Mesodermal cell (in vitro differentiated cells): Measurements from ENCODE around the gene HSF2.
"Not testable (repeated sequence)": the region's sequence is repeated elsewhere in the genome, so short reads cannot be mapped to it uniquely, and the experiment has no call there.

Source experiments
- H3K27ac ChIP-seq: 2 replicates; pipeline ENCODE4 v1.7.0; 2013; ENCODE audit warnings: mild to moderate bottlenecking, low read depth, low read length, moderate library complexity; ENCODE audit not compliant: severe bottlenecking
- H3K36me3 ChIP-seq: 2 replicates; pipeline ENCODE4 v1.7.1; 2013; ENCODE audit warnings: mild to moderate bottlenecking, low read length, moderate library complexity; ENCODE audit not compliant: control insufficient read depth, insufficient read depth
- H3K4me1 ChIP-seq: one replicate; pipeline ENCODE4 v1.7.1; 2013; ENCODE audit warnings: mild to moderate bottlenecking, low read length; ENCODE audit not compliant: insufficient read depth, control insufficient read depth, poor library complexity, severe bottlenecking
- H3K4me3 ChIP-seq: 2 replicates; pipeline ENCODE4 v1.7.0; 2013; ENCODE audit warnings: low read length, control low read depth, mild to moderate bottlenecking; ENCODE audit not compliant: insufficient read depth, poor library complexity, severe bottlenecking; ENCODE audit errors: extremely low read depth
- H3K9me3 ChIP-seq: 2 replicates; pipeline ENCODE4 v1.7.1; 2013; ENCODE audit warnings: mild to moderate bottlenecking, low read length, moderate library complexity; ENCODE audit not compliant: control insufficient read depth
- WGBS, 2 experiments: methylation state at CpG; one replicate each; pipeline ENCODE4 v1.1.5; 2013; ENCODE audit warnings: missing lambda C conversion rate in 2 of 2; ENCODE audit not compliant: insufficient coverage in 2 of 2; 5-methylcytosine and 5-hydroxymethylcytosine counted together

Gene HSF2

DNA sequence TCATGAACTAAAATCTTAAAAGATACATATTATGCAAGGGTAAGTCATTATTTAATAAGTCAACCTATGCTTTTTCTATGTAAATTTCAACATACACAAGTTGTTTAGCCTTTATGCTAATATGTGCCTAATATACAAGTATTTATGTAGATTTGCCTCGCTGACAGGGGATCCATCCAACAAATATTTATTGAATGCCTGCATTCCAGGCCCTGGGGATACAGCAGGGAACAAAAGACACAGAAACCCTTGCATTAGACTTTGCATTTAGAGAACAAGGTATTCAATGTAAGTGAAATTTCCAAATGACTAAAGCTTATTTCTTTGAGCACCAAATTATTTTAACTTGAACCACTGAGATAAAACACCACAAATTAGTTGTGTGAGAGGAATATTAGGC lies 53.1 kb downstream of the HSF2 start:
- Histone ChIP-seq H3K4me1 (no peaks in the 10 kb centered on the region), H3K36me3 (peaks cover 77% of the 10 kb centered on the region), H3K4me3 (no peak overlapping the region), H3K9me3 (no peaks in the 10 kb centered on the region), H3K27ac (no peak overlapping the region)
- no CpG with 5 or more reads among the region's 1 CpG for WGBS, 2 experiments

DNA sequence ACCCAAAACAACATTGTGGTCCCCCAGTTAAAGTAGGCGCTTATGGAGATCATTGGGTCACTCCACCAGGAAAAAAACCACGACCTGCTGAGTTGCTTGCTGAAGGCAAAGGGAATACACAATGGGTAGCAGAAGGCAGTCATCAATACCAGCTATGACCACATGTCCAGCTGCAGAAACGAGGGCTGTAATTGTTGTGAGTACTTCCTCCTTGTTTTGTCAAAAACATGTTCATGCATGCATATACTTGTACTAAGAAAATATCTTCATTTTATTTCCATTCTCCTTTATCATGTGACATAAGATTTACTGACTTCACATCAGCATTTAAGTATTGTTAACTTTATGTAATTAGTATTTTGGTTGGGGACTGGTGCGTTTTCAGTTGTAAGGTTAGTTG lies 55.2 kb downstream of the HSF2 start:
- H3K4me3 ChIP-seq, result no peak overlapping the region
- H3K36me3 ChIP-seq, result peaks cover 70% of the 10 kb centered on the region
- no peak overlapping the region for H3K27ac ChIP-seq
- H3K4me1 ChIP-seq, result no peaks in the 10 kb centered on the region
- 90 to 100% methylated on average over 2 to 3 of the region's 4 CpGs for WGBS, 2 experiments
- no peaks in the 10 kb centered on the region for H3K9me3 ChIP-seq

DNA sequence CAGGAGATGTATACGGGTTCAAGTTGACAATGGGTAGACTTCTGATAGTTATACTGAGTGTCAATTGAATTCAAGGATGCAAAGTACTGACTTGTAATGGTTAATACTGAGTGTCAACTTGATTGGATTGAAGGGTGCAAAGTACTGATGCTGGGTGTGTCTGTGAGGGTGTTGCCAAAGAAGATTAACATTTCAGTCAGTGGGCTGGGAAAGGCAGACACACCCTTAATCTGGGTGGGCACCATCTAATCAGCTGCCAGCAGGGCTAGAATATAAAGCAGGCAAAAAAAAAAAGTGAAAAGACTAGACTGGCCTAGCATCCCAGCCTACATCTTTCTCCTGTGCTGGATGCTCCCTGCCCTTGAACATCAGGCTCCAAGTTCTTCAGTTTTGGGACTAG lies 55.7 kb downstream of the HSF2 start:
- WGBS, 2 experiments, result 90 to 91% methylated on average over 1 of the region's 1 CpG
- H3K27ac ChIP-seq, H3K4me3 ChIP-seq, H3K9me3 ChIP-seq, H3K4me1 ChIP-seq: not testable (repeated sequence)
- H3K36me3 ChIP-seq, result peaks cover 66% of the 10 kb centered on the region

DNA sequence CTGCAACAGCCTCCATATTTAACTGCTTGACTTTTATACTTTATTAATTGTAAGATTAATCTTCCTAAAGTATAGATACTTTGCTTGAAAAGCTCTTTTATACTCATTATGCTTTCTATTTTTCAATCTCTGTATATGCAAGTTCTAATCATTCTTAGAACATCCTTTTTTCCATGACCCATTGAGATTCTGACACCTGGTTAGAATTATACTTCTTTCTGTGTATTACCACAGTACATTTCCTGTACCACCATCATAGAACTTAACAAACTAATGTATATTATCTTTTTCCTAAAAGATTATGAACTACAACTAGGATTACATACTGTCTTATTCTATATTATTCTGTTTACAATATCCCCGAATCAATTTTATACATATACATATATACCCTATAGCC lies 58.6 kb downstream of the HSF2 start:
- Histone ChIP-seq H3K36me3 (peaks cover 44% of the 10 kb centered on the region), H3K4me1 (no peaks in the 10 kb centered on the region), H3K9me3 (no peaks in the 10 kb centered on the region), H3K27ac (no peak overlapping the region), H3K4me3 (no peak overlapping the region)
- WGBS, 2 experiments, result 83% methylated on average over 1 of the region's 1 CpG; no CpG with 5 or more reads in 1 of the 2 experiments

- H3K4me3 ChIP-seq, result no peak overlapping the region
- peaks cover 37% of the 10 kb centered on the region for H3K36me3 ChIP-seq
- no CpG with 5 or more reads among the region's 2 CpGs for WGBS, 2 experiments
These were observed 59.8 kb downstream of the HSF2 start for GRCh38 chr6:122459240-122459639.

GRCh38 chr6:122459865-122460416 lies 60.5 kb downstream of the HSF2 start:
- not testable (repeated sequence) for H3K9me3 ChIP-seq, H3K4me3 ChIP-seq, H3K4me1 ChIP-seq, H3K27ac ChIP-seq
- H3K36me3 ChIP-seq, result peaks cover 32% of the 10 kb centered on the region
- WGBS, 2 experiments, result 79 to 94% methylated on average over 5 to 8 of the region's 8 CpGs

More at GRCh38 chr6:122459240-122459639, 59.8 kb downstream of the HSF2 start:
- H3K9me3 ChIP-seq, result no peaks in the 10 kb centered on the region
- no peaks in the 10 kb centered on the region for H3K4me1 ChIP-seq
- no peak overlapping the region for H3K27ac ChIP-seq

DNA sequence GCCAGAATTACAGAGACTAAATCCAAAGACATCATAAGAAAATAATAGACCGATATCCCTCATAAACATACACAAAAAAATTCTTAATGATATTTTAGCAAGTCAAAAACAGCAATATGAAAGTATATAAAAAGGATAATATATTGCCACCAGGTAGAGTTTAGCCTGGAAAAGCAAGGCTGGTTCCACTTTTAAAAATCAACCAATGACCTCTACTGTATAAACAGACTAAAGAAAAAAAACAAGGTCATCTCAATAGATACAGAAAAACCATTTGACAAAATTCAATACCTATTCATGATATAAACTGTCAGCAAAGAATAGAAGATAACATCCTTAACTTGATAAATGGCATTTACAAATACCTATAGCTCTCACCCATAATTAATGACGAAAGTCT lies 62.4 kb downstream of the HSF2 start:
- 100% methylated on average over 1 of the region's 2 CpGs; no CpG with 5 or more reads in 1 of the 2 experiments for WGBS, 2 experiments

GRCh38 chr6:122471107-122472021 lies 71.9 kb downstream of the HSF2 start, which contains the start of gene SERINC1:
TSS of gene SERINC1 (minus strand) at chr6:122471807. CDS start at chr6:122471737, 70 bp downstream.
- Histone ChIP-seq H3K9me3 (no peaks in the 10 kb centered on the region), H3K27ac (peak within 1 kb of the TSS; percentile 74)
- 0 to 1% methylated on average over 39 to 42 of the region's 49 CpGs for WGBS, 2 experiments

More for the DNA sequence above, 62.4 kb downstream of the HSF2 start:
- H3K27ac ChIP-seq, result no peak overlapping the region
- no peaks in the 10 kb centered on the region for H3K9me3 ChIP-seq
- peaks cover 35% of the 10 kb centered on the region for H3K36me3 ChIP-seq
- no peak overlapping the region for H3K4me3 ChIP-seq
- no peaks in the 10 kb centered on the region for H3K4me1 ChIP-seq

GRCh38 chr6:122472022-122472340 lies 72.5 kb downstream of the HSF2 start:
- 0% methylated on average over 3 of the region's 8 CpGs; no CpG with 5 or more reads in 1 of the 2 experiments for WGBS, 2 experiments
- Histone ChIP-seq H3K4me1 (no peaks in the 10 kb centered on the region), H3K27ac (peak overlapping the region; percentile 74), H3K9me3 (no peaks in the 10 kb centered on the region), H3K4me3 (peak overlapping the region; percentile 66), H3K36me3 (peaks cover 8% of the 10 kb centered on the region)

More at GRCh38 chr6:122471107-122472021, 71.9 kb downstream of the HSF2 start, which contains the start of gene SERINC1:
- peak within 1 kb of the TSS; percentile 66 for H3K4me3 ChIP-seq
- H3K36me3 ChIP-seq, result peaks cover 13% of the 10 kb centered on the region
- H3K4me1 ChIP-seq, result no peaks in the 10 kb centered on the region

DNA sequence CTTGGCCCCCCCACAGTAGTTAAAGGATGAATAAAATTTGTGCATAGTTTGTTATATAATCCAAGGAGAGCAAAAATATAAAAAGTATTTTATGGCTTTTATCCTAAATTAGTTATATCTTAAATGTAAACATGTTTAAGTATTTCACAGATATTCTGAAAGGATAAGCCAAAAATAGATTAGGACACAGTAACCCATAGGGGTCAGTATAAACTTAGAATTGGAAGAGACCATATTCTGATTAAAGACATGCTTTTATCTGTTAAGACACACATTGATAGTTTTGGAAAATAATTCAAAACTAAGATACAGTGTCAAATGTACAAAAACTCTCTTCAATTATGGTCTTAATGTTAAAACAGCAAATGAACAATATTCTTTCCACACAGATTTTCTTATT lies 76.7 kb downstream of the HSF2 start:
- no peaks in the 10 kb centered on the region for H3K36me3 ChIP-seq
- no peak overlapping the region for H3K4me3 ChIP-seq
- H3K4me1 ChIP-seq, result no peaks in the 10 kb centered on the region
- no peak overlapping the region for H3K27ac ChIP-seq
- H3K9me3 ChIP-seq, result no peaks in the 10 kb centered on the region

DNA sequence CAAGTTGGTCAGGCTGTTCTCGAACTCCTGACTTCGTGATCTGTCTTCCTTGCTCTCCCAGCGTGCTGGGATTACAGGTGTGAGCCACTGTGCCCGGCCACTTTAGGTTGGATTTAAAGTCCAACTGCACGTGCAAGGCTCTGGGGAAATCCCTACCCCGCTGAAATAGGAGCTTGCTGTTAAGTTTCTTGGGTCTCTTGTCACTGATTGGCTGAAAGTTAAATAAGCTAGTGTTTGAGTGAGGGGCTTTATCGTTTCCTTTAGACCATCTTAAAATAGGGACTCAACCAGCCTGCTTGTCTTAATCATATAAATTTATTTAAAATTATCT lies 83.3 kb downstream of the HSF2 start:
- Histone ChIP-seq H3K9me3 (no peaks in the 10 kb centered on the region), H3K4me1 (no peaks in the 10 kb centered on the region), H3K27ac (no peak overlapping the region), H3K36me3 (no peaks in the 10 kb centered on the region), H3K4me3 (peak overlapping the region; percentile 47)
- 54 to 58% methylated on average over 4 of the region's 7 CpGs for WGBS, 2 experiments
